CD14-positive monocyte (primary cell): ENCODE results near the gene RCOR3. TPM values are rescaled to one million over a fixed set of nuclear protein-coding genes. Genes with fewer than 3 reads are reported as not detected.
"Not testable (repeated sequence)": the region's sequence is repeated elsewhere in the genome, so short reads cannot be mapped to it uniquely, and the experiment has no call there.

ENCODE experiments used
- DNase-seq, 3 donors: peaks; one replicate each; pipeline ENCODE4 v3.0.0-alpha.2; 2011 to 2022
- H2AFZ ChIP-seq: 2 replicates; pipeline ENCODE4 v1.6.0; 2012; ENCODE audit warnings: mild to moderate bottlenecking, low read depth, low read length, inconsistent platforms; ENCODE audit not compliant: insufficient read depth, poor library complexity, severe bottlenecking
- H3K27ac ChIP-seq, 2 donors: 1 replicate in 1 of 2; 2 replicates in 1 of 2; pipeline ENCODE4 v1.5.1; 2012 to 2013; ENCODE audit warnings: low read length in 2 of 2, control low read depth in 1 of 2, inconsistent platforms in 1 of 2, low read depth in 1 of 2, mild to moderate bottlenecking in 1 of 2
- H3K27me3 ChIP-seq, 2 donors: one replicate each; pipeline versions ENCODE4 v1.6.0 to v1.6.1; 2011 to 2013; ENCODE audit warnings: low read length in 2 of 2; ENCODE audit not compliant: control insufficient read depth in 2 of 2, insufficient read depth in 2 of 2
- H3K36me3 ChIP-seq, 2 donors: replicated peaks in 1 of 2; 1 replicate in 1 of 2; 2 replicates in 1 of 2; pipeline versions ENCODE4 v1.5.1 to v1.6.1; 2012 to 2013; ENCODE audit warnings: low read length in 2 of 2, control low read depth in 1 of 2, inconsistent platforms in 1 of 2, mild to moderate bottlenecking in 1 of 2; ENCODE audit not compliant: insufficient read depth in 2 of 2, control insufficient read depth in 1 of 2
- H3K4me1 ChIP-seq, 2 donors: 1 replicate in 1 of 2; 2 replicates in 1 of 2; pipeline versions ENCODE4 v1.5.1 to v1.6.1; 2012 to 2013; ENCODE audit warnings: low read length in 2 of 2, control low read depth in 1 of 2, inconsistent platforms in 1 of 2, mild to moderate bottlenecking in 1 of 2, moderate library complexity in 1 of 2; ENCODE audit not compliant: insufficient read depth in 2 of 2, control insufficient read depth in 1 of 2
- H3K4me2 ChIP-seq: replicated peaks from 2 replicates; pipeline ENCODE3; 2012; ENCODE audit warnings: low read length, moderate library complexity, mild to moderate bottlenecking; ENCODE audit not compliant: poor library complexity, severe bottlenecking; ENCODE audit errors: extremely low read depth
- H3K4me3 ChIP-seq, 3 experiments: fragments of 200-600 bp in 1 of 3; sonication (generic) in 1 of 3; replicated peaks in 1 of 3; 1 replicate in 2 of 3; 2 replicates in 1 of 3; pipeline ENCODE4 v1.5.1; 2011 to 2013; ENCODE audit warnings: low read length in 3 of 3, mild to moderate bottlenecking in 3 of 3, control low read depth in 2 of 3, low read depth in 2 of 3, inconsistent platforms in 1 of 3, moderate library complexity in 1 of 3
- H3K79me2 ChIP-seq: 2 replicates; pipeline ENCODE4 v1.6.0; 2012; ENCODE audit warnings: mild to moderate bottlenecking, control low read depth, inconsistent platforms, low read length, moderate library complexity; ENCODE audit not compliant: insufficient read depth
- H3K9ac ChIP-seq: 2 replicates; pipeline ENCODE4 v1.6.0; 2017; ENCODE audit warnings: low read length, mild to moderate bottlenecking; ENCODE audit not compliant: insufficient read depth, poor library complexity, severe bottlenecking
- H3K9me3 ChIP-seq, 2 donors: replicated peaks in 1 of 2; 1 replicate in 1 of 2; 2 replicates in 1 of 2; pipeline versions ENCODE4 v1.5.1 to v1.6.1; 2012 to 2013; ENCODE audit warnings: low read length in 2 of 2, control low read depth in 1 of 2; ENCODE audit not compliant: control insufficient read depth in 1 of 2, insufficient read depth in 1 of 2
- H4K20me1 ChIP-seq: 2 replicates; pipeline ENCODE4 v1.6.0; 2012; ENCODE audit warnings: mild to moderate bottlenecking, low read length, control low read depth, moderate library complexity; ENCODE audit not compliant: insufficient read depth
- H3K27ac Mint-ChIP-seq, 7 donors: one replicate each; pipeline ENCODE4 v1.8.0; 2020; ENCODE audit warnings: mild to moderate bottlenecking in 7 of 7, mixed read lengths in 7 of 7, moderate library complexity in 6 of 7, inconsistent platforms in 2 of 7
- H3K27me3 Mint-ChIP-seq, 3 donors: one replicate each; pipeline ENCODE4 v1.8.0; 2021 to 2022; ENCODE audit warnings: low read depth in 3 of 3, mild to moderate bottlenecking in 3 of 3, mixed read lengths in 3 of 3, moderate library complexity in 3 of 3, inconsistent platforms in 1 of 3
- H3K36me3 Mint-ChIP-seq, 2 donors: one replicate each; pipeline ENCODE4 v1.8.0; 2020; ENCODE audit warnings: mixed read lengths in 2 of 2, inconsistent platforms in 1 of 2, mild to moderate bottlenecking in 1 of 2
- H3K4me1 Mint-ChIP-seq: one replicate; pipeline ENCODE4 v1.8.0; 2020; ENCODE audit warnings: mild to moderate bottlenecking, mixed read lengths
- H3K4me3 Mint-ChIP-seq, 2 donors: one replicate each; pipeline ENCODE4 v1.8.0; 2020; ENCODE audit warnings: mild to moderate bottlenecking in 2 of 2, mixed read lengths in 2 of 2, moderate library complexity in 1 of 2
- H3K9me3 Mint-ChIP-seq, 7 donors: one replicate each; pipeline ENCODE4 v1.8.0; 2020 to 2022; ENCODE audit warnings: mixed read lengths in 7 of 7, mild to moderate bottlenecking in 6 of 7, moderate library complexity in 6 of 7, inconsistent platforms in 2 of 7
- WGBS: methylation state at CpG from one replicate; pipeline ENCODE4 v1.1.5; 2013; ENCODE audit warnings: missing lambda C conversion rate; ENCODE audit not compliant: insufficient coverage; 5-methylcytosine and 5-hydroxymethylcytosine counted together
- intact Hi-C, 2 donors: fragments of 100-400 bp; cut with micrococcal nuclease; formaldehyde crosslinking; loops; one replicate each; pipeline versions ENCODE4 v1.15.0 to v1.15.1; 2023
- polyA plus RNA-seq, 3 donors: library from polyadenylated mRNA; depleted of rRNA in 1 of 3; unstranded in 2 of 3; stranded (reverse) in 1 of 3; fragments of 300-500 nt in 2 of 3; fragments of >200 nt in 1 of 3; fragmentation: Illumina TruSeq in 2 of 3; gene quantifications; 1 replicate in 2 of 3; 2 replicates in 1 of 3; pipeline ENCODE4 v1.2.3, GENCODE V29; 2012 to 2021
- TF ChIP-seq, protein P1 (sequence below): fragments of 200-600 bp; IDR thresholded peaks from one replicate; pipeline ENCODE4 v1.8.0; 2022; ENCODE audit warnings: antibody characterized with exemption, mild to moderate bottlenecking

The RCOR3 gene
- polyA plus RNA-seq, 3 donors = 14.5 to 46.5 (median 21.6) TPM

DNA sequence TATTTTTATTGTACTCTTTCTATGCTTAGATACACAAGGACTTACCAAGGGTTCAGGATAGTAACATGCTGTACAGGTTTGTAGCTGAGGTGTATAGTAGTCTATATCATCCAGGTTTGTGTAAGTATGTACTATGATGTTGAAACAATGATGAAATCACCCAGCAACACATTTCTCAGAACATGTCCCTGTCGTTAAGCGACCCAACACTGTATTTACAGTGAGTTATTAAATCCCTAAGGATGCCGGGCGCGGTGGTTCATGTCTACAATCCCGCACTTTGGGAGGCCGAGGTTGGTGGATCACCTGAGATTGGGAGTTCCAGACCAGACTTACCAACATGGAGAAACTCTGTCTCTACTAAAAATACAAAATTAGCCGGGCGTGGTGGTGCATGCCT, 21.6 kb upstream of the RCOR3 start:
- WGBS = 92% methylated on average over 2 of the region's 9 CpGs
- no peaks in the 10 kb centered on the region for H3K36me3 Mint-ChIP-seq
- H2AFZ ChIP-seq = no peak overlapping the region
- no peak overlapping the region for H3K4me3 Mint-ChIP-seq
- no peak overlapping the region for H3K27ac ChIP-seq
- H3K27ac Mint-ChIP-seq = no peak overlapping the region
- no peaks in the 10 kb centered on the region for H3K4me1 ChIP-seq
- no peaks in the 10 kb centered on the region for H4K20me1 ChIP-seq
- TF ChIP-seq, protein P1, sequence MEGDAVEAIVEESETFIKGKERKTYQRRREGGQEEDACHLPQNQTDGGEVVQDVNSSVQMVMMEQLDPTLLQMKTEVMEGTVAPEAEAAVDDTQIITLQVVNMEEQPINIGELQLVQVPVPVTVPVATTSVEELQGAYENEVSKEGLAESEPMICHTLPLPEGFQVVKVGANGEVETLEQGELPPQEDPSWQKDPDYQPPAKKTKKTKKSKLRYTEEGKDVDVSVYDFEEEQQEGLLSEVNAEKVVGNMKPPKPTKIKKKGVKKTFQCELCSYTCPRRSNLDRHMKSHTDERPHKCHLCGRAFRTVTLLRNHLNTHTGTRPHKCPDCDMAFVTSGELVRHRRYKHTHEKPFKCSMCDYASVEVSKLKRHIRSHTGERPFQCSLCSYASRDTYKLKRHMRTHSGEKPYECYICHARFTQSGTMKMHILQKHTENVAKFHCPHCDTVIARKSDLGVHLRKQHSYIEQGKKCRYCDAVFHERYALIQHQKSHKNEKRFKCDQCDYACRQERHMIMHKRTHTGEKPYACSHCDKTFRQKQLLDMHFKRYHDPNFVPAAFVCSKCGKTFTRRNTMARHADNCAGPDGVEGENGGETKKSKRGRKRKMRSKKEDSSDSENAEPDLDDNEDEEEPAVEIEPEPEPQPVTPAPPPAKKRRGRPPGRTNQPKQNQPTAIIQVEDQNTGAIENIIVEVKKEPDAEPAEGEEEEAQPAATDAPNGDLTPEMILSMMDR = no peak
- H3K9ac ChIP-seq = no peak overlapping the region
- peaks cover 0 to 2% (median 0%) of the 10 kb centered on the region in 7 donors for H3K9me3 Mint-ChIP-seq
- H3K36me3 ChIP-seq = no peaks in the 10 kb centered on the region
- H3K27me3 Mint-ChIP-seq = peaks cover 0 to 2% (median 0%) of the 10 kb centered on the region in 3 donors
- H3K9me3 ChIP-seq = no peaks in the 10 kb centered on the region
- no peak for DNase-seq
- H3K4me1 Mint-ChIP-seq = peaks cover 2% of the 10 kb centered on the region
- intact Hi-C loops = no loop called here
- no peaks in the 10 kb centered on the region for H3K27me3 ChIP-seq
- no peak overlapping the region for H3K4me3 ChIP-seq
- no peak overlapping the region for H3K4me2 ChIP-seq
- H3K79me2 ChIP-seq = no peaks in the 10 kb centered on the region

DNA sequence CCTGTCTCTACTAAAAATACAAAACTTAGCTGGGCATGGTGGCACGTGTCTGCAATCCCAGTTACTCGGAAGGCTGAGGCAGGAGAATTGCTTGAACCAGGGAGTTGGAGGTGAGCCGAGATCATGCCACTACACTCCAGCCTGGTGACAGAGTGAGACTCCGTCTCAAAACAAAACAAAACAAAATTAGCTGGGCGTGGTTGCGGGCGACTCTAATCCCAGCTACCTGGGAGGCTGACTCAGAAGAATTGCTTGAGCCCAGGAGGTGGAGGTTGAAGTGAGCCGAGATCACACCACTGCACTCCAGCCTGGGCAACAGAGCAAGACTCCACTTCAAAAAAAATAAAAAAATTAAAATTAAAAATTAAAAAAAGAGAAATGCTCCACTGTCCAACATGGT, 18.6 kb upstream of the RCOR3 start:
- H4K20me1 ChIP-seq, H3K9me3 Mint-ChIP-seq, H2AFZ ChIP-seq, H3K27ac Mint-ChIP-seq, H3K4me2 ChIP-seq, H3K36me3 Mint-ChIP-seq, H3K9me3 ChIP-seq, H3K4me1 Mint-ChIP-seq, H3K27me3 ChIP-seq, H3K27ac ChIP-seq, DNase-seq, H3K27me3 Mint-ChIP-seq, H3K4me3 ChIP-seq, H3K79me2 ChIP-seq, H3K36me3 ChIP-seq, H3K9ac ChIP-seq, H3K4me3 Mint-ChIP-seq, intact Hi-C loops, H3K4me1 ChIP-seq: not testable (repeated sequence)
- no CpG with 5 or more reads among the region's 8 CpGs for WGBS
